AML-193 (cell line): ENCODE data around the gene ZBTB24.
A peak's percentile ranks its signal among the peaks of the same experiment; 100 is the strongest.

ENCODE experiments used
- DNase-seq, 2 experiments: peaks; one replicate each; lab custom pipeline; 2025; lab: John Stamatoyannopoulos, UW

ZBTB24 gene

GRCh38 chr6:109451376-109451775 is 31.6 kb downstream of the ZBTB24 start:
- DNase-seq = no peak

GRCh38 chr6:109450801-109451200 is 32.2 kb downstream of the ZBTB24 start:
- no peak for DNase-seq

- DNase-seq = no peak
Measured at GRCh38 chr6:109449795-109450673, 33.0 kb downstream of the ZBTB24 start.

- no peak for DNase-seq
Measured at GRCh38 chr6:109449064-109449794, 33.8 kb downstream of the ZBTB24 start.

- DNase-seq = no peak
Measured at GRCh38 chr6:109448615-109449014, 34.4 kb downstream of the ZBTB24 start.

- DNase-seq = peak in 1 of 2 experiments; percentile 12
Measured at GRCh38 chr6:109447878-109448555, 35.0 kb downstream of the ZBTB24 start.

GRCh38 chr6:109447087-109447486 is 35.9 kb downstream of the ZBTB24 start:
- DNase-seq = no peak

GRCh38 chr6:109446541-109446940 is 36.5 kb downstream of the ZBTB24 start:
- DNase-seq = no peak

- no peak for DNase-seq
Measured at GRCh38 chr6:109446072-109446471, 36.9 kb downstream of the ZBTB24 start.

GRCh38 chr6:109445382-109445781 is 37.6 kb downstream of the ZBTB24 start:
- DNase-seq = no peak

GRCh38 chr6:109443425-109443950 is 39.5 kb downstream of the ZBTB24 start:
- no peak for DNase-seq

GRCh38 chr6:109442393-109442924 is 40.6 kb downstream of the ZBTB24 start:
- no peak for DNase-seq

- peak; percentile 55 to 64 for DNase-seq
Measured at GRCh38 chr6:109441069-109441816, 41.8 kb downstream of the ZBTB24 start.

GRCh38 chr6:109440331-109441068 is 42.5 kb downstream of the ZBTB24 start, which contains the start of the genes PPIL6 and SMPD2:
TSS of gene PPIL6 (minus strand) at chr6:109440628. CDS start at chr6:109440590, 38 bp downstream.
TSS of gene SMPD2 (plus strand) at chr6:109440724. CDS start at chr6:109441122, 398 bp downstream.
- DNase-seq = peak; percentile 78 to 79

- no peak for DNase-seq
Measured at GRCh38 chr6:109436041-109436440, 47.0 kb downstream of the ZBTB24 start.

GRCh38 chr6:109434456-109434855 is 48.6 kb downstream of the ZBTB24 start:
- DNase-seq = no peak

- no peak for DNase-seq
Measured at GRCh38 chr6:109429496-109429895, 53.5 kb downstream of the ZBTB24 start.

GRCh38 chr6:109428889-109429477 is 54.0 kb downstream of the ZBTB24 start:
- no peak for DNase-seq

- DNase-seq = no peak
Measured at GRCh38 chr6:109424946-109425345, 58.1 kb downstream of the ZBTB24 start.

- no peak for DNase-seq
Measured at GRCh38 chr6:109421184-109421583, 61.8 kb downstream of the ZBTB24 start.
